Endothelial cell of umbilical vein (primary cell): ENCODE measurements around the gene CNNM4. TPM values are rescaled to one million over a fixed set of nuclear protein-coding genes. Genes with fewer than 3 reads are reported as not detected.

Experiments
- BruUV-seq: library from RNA; stranded (reverse); fragments of 400-500 nt; replicated peaks from 2 replicates; lab custom pipeline; 2021; lab: Mats Ljungman, UMichigan
- CTCF ChIA-PET: fragments of 300-600, 350-600 bp; sonication (Branson Sonifier 250); formaldehyde crosslinking; loops from one replicate; lab custom pipeline; 2021; ENCODE audit warnings: antibody characterized with exemption, inconsistent platforms; lab: Charles Lee
- POLR2A ChIA-PET: fragments of 300-600, 350-600 bp; sonication (Branson Sonifier 250); formaldehyde crosslinking; loops from one replicate; lab custom pipeline; 2021; ENCODE audit warnings: antibody characterized with exemption, inconsistent platforms; lab: Charles Lee
- DNase-seq: peaks from one replicate; pipeline ENCODE4 v3.0.0-alpha.2; 2011; ENCODE audit warnings: low read depth, low spot score
- FAIRE-seq: peaks from 2 replicates; lab custom pipeline; 2011; peaks lifted over from hg19 to GRCh38; lab: Jason Lieb, UNC
- H2AFZ ChIP-seq: 2 replicates; pipeline ENCODE4 v1.6.0; 2012; ENCODE audit warnings: low read depth, low read length, control low read depth, inconsistent platforms
- H3K27ac ChIP-seq: 2 replicates; pipeline ENCODE4 v1.5.1; 2011; ENCODE audit warnings: low read depth, mild to moderate bottlenecking, control low read depth, low read length, moderate library complexity; ENCODE audit not compliant: insufficient read depth
- H3K27me3 ChIP-seq, 2 experiments: 2 replicates each; pipeline versions ENCODE4 v1.6.0 to v1.6.1; 2011; ENCODE audit warnings: low read length in 2 of 2, mixed read lengths in 1 of 2; ENCODE audit not compliant: control insufficient read depth in 2 of 2, insufficient read depth in 2 of 2
- H3K36me3 ChIP-seq, 2 experiments: 2 replicates in 1 of 2; 3 replicates in 1 of 2; pipeline ENCODE4 v1.5.1; 2011; ENCODE audit warnings: low read length in 2 of 2, mild to moderate bottlenecking in 1 of 2, moderate library complexity in 1 of 2; ENCODE audit not compliant: control insufficient read depth in 2 of 2, insufficient read depth in 2 of 2; ENCODE audit errors: extremely low read depth in 1 of 2
- H3K4me1 ChIP-seq: 3 replicates; pipeline ENCODE4 v1.5.1; 2011; ENCODE audit warnings: mild to moderate bottlenecking, low read length; ENCODE audit not compliant: control insufficient read depth, insufficient read depth; ENCODE audit errors: extremely low read depth
- H3K4me2 ChIP-seq: 2 replicates; pipeline ENCODE4 v1.6.1; 2011; ENCODE audit warnings: low read length, control low read depth, mixed read lengths; ENCODE audit not compliant: insufficient read depth
- H3K4me3 ChIP-seq, 3 experiments: fragments of 200-600 bp in 1 of 3; sonication (generic), shearing (Covaris generic) in 1 of 3; replicated peaks in 1 of 3; 2 replicates each; pipeline ENCODE4 v1.5.1; 2011 to 2016; ENCODE audit warnings: control low read depth in 3 of 3, low read length in 3 of 3, mild to moderate bottlenecking in 2 of 3, inconsistent platforms in 1 of 3, low read depth in 1 of 3, moderate library complexity in 1 of 3; ENCODE audit not compliant: insufficient read depth in 1 of 3
- H3K79me2 ChIP-seq: 2 replicates; pipeline ENCODE4 v1.6.0; 2012; ENCODE audit warnings: low read length, inconsistent platforms; ENCODE audit not compliant: control insufficient read depth, insufficient read depth
- H3K9ac ChIP-seq: replicated peaks from 2 replicates; pipeline ENCODE3; 2011; ENCODE audit warnings: low read length, control low read depth; ENCODE audit not compliant: insufficient read depth; ENCODE audit errors: extremely low read depth
- H3K9me1 ChIP-seq: replicated peaks from 3 replicates; pipeline ENCODE4 v1.6.0; 2011; ENCODE audit warnings: mild to moderate bottlenecking, low read length; ENCODE audit not compliant: control insufficient read depth, insufficient read depth; ENCODE audit errors: extremely low read depth
- H3K9me3 ChIP-seq: replicated peaks from 2 replicates; pipeline ENCODE4 v1.5.1; 2012; ENCODE audit warnings: low read length, inconsistent platforms; ENCODE audit not compliant: control insufficient read depth, insufficient read depth
- H4K20me1 ChIP-seq: replicated peaks from 2 replicates; pipeline ENCODE3; 2011; ENCODE audit warnings: mild to moderate bottlenecking, low read length; ENCODE audit not compliant: control insufficient read depth, insufficient read depth; ENCODE audit errors: extremely low read depth
- EZH2 ChIP-seq: IDR thresholded peaks from 2 replicates; pipeline ENCODE4 v1.6.1; 2012; ENCODE audit warnings: borderline replicate concordance, low read depth, mild to moderate bottlenecking, moderate library complexity, low read length, inconsistent platforms; ENCODE audit not compliant: severe bottlenecking
- FOS ChIP-seq: IDR thresholded peaks from 2 replicates; pipeline ENCODE4 v1.6.1; 2011; ENCODE audit warnings: mild to moderate bottlenecking, low read length, moderate library complexity, borderline replicate concordance; ENCODE audit not compliant: insufficient read depth
- GATA2 ChIP-seq: IDR thresholded peaks from 2 replicates; pipeline ENCODE4 v1.7.0; 2011; ENCODE audit warnings: low read depth, mild to moderate bottlenecking, moderate library complexity, mixed read lengths, low read length; ENCODE audit not compliant: insufficient read length, insufficient read depth
- JUN ChIP-seq: IDR thresholded peaks from 2 replicates; pipeline ENCODE4 v1.6.1; 2011; ENCODE audit warnings: borderline replicate concordance, low read depth; ENCODE audit not compliant: insufficient read length, insufficient read depth
- MYC ChIP-seq: IDR thresholded peaks from one replicate; pipeline ENCODE4 v1.6.1; 2011; ENCODE audit warnings: mild to moderate bottlenecking, low read depth, low read length
- POLR2A ChIP-seq: IDR thresholded peaks from 2 replicates; pipeline ENCODE4 v1.6.1; 2012; ENCODE audit warnings: low read depth, mild to moderate bottlenecking, control low read depth, low read length
- POLR2AphosphoS5 ChIP-seq: IDR thresholded peaks from 2 replicates; pipeline ENCODE4 v1.6.1; 2012; ENCODE audit warnings: low read depth, mild to moderate bottlenecking, control low read depth, low read length, moderate library complexity; ENCODE audit not compliant: insufficient read depth
- dilution Hi-C: fragments of 300-500 bp; cut with MboI; formaldehyde crosslinking; loops from one replicate; pipeline ENCODE4 v1.15.0; 2019; ENCODE audit warnings: low sequenced_read_pairs; ENCODE audit not compliant: extremely low pct_ligation_motif_present
- intact Hi-C: fragments of 100-400 bp; cut with micrococcal nuclease; formaldehyde crosslinking; loops from one replicate; pipeline ENCODE4 v1.10.0; 2022
- polyA plus RNA-seq, 4 experiments: library from polyadenylated mRNA; depleted of rRNA in 3 of 4; stranded (reverse) in 3 of 4; unstranded in 1 of 4; fragments of >200 nt; gene quantifications; 2 replicates each; pipeline versions ENCODE4 v1.2.1 to v1.2.3, GENCODE V29; 2011 to 2012; ENCODE audit warnings: missing spikeins in 1 of 4
- total RNA-seq: library from RNA; stranded (reverse); gene quantifications from 2 replicates; pipeline ENCODE4 v1.2.3, GENCODE V29; 2021
- TF ChIP-seq, protein P1 (sequence below), 2 donors: IDR thresholded peaks; 1 replicate in 1 of 2; 2 replicates in 1 of 2; pipeline ENCODE4 v1.5.1; 2011; ENCODE audit warnings: low read length in 2 of 2, mild to moderate bottlenecking in 2 of 2, moderate library complexity in 2 of 2, control low read depth in 1 of 2, inconsistent platforms in 1 of 2, low read depth in 1 of 2; ENCODE audit not compliant: insufficient read depth in 1 of 2; ENCODE audit errors: extremely low read depth in 1 of 2
- TF ChIP-seq, protein P2 (sequence below): IDR thresholded peaks from 2 replicates; pipeline ENCODE4 v1.6.1; 2011; ENCODE audit not compliant: insufficient read depth, insufficient read length

The CNNM4 gene
- total and polyA plus RNA-seq, 2 donors (not counting 3 experiments of a cell fraction or from before 2014, with no cell fraction given): 4.7 to 5.3 TPM

- no TSS peak for BruUV-seq
- no peaks in the 10 kb centered on the region for H3K79me2 ChIP-seq
- H3K4me3 ChIP-seq: no peak overlapping the region
- intact Hi-C loops: no loop called here
- dilution Hi-C loops: no loop called here
- TF ChIP-seq GATA2: no peak
- TF ChIP-seq FOS: no peak
- TF ChIP-seq, protein P1, sequence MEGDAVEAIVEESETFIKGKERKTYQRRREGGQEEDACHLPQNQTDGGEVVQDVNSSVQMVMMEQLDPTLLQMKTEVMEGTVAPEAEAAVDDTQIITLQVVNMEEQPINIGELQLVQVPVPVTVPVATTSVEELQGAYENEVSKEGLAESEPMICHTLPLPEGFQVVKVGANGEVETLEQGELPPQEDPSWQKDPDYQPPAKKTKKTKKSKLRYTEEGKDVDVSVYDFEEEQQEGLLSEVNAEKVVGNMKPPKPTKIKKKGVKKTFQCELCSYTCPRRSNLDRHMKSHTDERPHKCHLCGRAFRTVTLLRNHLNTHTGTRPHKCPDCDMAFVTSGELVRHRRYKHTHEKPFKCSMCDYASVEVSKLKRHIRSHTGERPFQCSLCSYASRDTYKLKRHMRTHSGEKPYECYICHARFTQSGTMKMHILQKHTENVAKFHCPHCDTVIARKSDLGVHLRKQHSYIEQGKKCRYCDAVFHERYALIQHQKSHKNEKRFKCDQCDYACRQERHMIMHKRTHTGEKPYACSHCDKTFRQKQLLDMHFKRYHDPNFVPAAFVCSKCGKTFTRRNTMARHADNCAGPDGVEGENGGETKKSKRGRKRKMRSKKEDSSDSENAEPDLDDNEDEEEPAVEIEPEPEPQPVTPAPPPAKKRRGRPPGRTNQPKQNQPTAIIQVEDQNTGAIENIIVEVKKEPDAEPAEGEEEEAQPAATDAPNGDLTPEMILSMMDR (IDR thresholded peaks at IDR 0.05; ENCODE audit: extremely low read depth in 1 of 2, insufficient read depth in 1 of 2, low read depth in 1 of 2, low read length in 2 of 2): no peak
- TF ChIP-seq POLR2A: no peak
- TF ChIP-seq MYC: no peak
- TF ChIP-seq, protein P2, sequence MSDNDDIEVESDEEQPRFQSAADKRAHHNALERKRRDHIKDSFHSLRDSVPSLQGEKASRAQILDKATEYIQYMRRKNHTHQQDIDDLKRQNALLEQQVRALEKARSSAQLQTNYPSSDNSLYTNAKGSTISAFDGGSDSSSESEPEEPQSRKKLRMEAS: no peak
- TF ChIP-seq JUN: no peak
- no peak for TF ChIP-seq POLR2AphosphoS5
- TF ChIP-seq EZH2: no peak
- FAIRE-seq (no peak), DNase-seq (no peak)
- no peaks in the 10 kb centered on the region for H3K27me3 ChIP-seq
- POLR2A ChIA-PET: no interaction called here
- peaks cover 2 to 27% of the 10 kb centered on the region in 2 experiments for H3K36me3 ChIP-seq
- no peaks in the 10 kb centered on the region for H3K4me1 ChIP-seq
- H3K9me3 ChIP-seq: no peaks in the 10 kb centered on the region
- H3K4me2 ChIP-seq: no peak overlapping the region
- no peak overlapping the region for H3K27ac ChIP-seq
- no peaks in the 10 kb centered on the region for H4K20me1 ChIP-seq
- H3K9ac ChIP-seq: no peak overlapping the region
- H2AFZ ChIP-seq: no peak overlapping the region
- CTCF ChIA-PET: no interaction called here
- H3K9me1 ChIP-seq: no peaks in the 10 kb centered on the region
Observed at GRCh38 chr2:96826546-96827278, 66.0 kb downstream of the CNNM4 start.
